Panc1 (cell line): ENCODE results near the gene GPSM1. TPM values are rescaled to one million over a fixed set of nuclear protein-coding genes. Genes with fewer than 3 reads are reported as not detected.

Source experiments
- ATAC-seq: fragments of 200-7000 bp; cut with Tn5 transposase; 2 replicates; pipeline ENCODE4 v1.9.1; 2020; ENCODE audit warnings: mild to moderate bottlenecking, moderate library complexity
- BruUV-seq: library from RNA; stranded (reverse); fragments of 400-500 nt; replicated peaks from 2 replicates; lab custom pipeline; 2021; lab: Mats Ljungman, UMichigan
- CTCF ChIA-PET: fragments of 300-600 bp; sonication (Branson Sonifier 250); formaldehyde crosslinking; loops from one replicate; lab custom pipeline; 2022; ENCODE audit warnings: antibody characterized with exemption; lab: Charles Lee
- POLR2A ChIA-PET: fragments of 300-600 bp; sonication (Branson Sonifier 250); formaldehyde crosslinking; loops from one replicate; lab custom pipeline; 2022; ENCODE audit warnings: antibody characterized with exemption; lab: Charles Lee
- DNase-seq: peaks from one replicate; pipeline ENCODE4 v3.0.0-alpha.2; 2010; ENCODE audit warnings: low read depth, low spot score
- H3K27ac ChIP-seq: 2 replicates; pipeline ENCODE4 v1.5.1; 2011; ENCODE audit warnings: mild to moderate bottlenecking, low read length, inconsistent platforms
- H3K27me3 ChIP-seq: fragments of 200-500 bp; sonication (Bioruptor generic); 2 replicates; pipeline ENCODE4 v1.6.0; 2014; ENCODE audit warnings: low read length, inconsistent platforms; ENCODE audit not compliant: control insufficient read depth, insufficient read depth
- H3K36me3 ChIP-seq: fragments of 200-500 bp; sonication (Bioruptor generic); 2 replicates; pipeline ENCODE4 v1.5.1; 2014; ENCODE audit warnings: inconsistent platforms, mild to moderate bottlenecking, low read length, moderate library complexity; ENCODE audit not compliant: control insufficient read depth, insufficient read depth
- H3K4me1 ChIP-seq: 2 replicates; pipeline ENCODE4 v1.5.1; 2011; ENCODE audit warnings: inconsistent platforms, mild to moderate bottlenecking, low read length, moderate library complexity; ENCODE audit not compliant: control insufficient read depth, insufficient read depth
- H3K4me3 ChIP-seq, 2 experiments: 2 replicates each; pipeline ENCODE4 v1.5.1; 2011 to 2012; ENCODE audit warnings: low read depth in 2 of 2, low read length in 2 of 2, mild to moderate bottlenecking in 2 of 2, inconsistent platforms in 1 of 2, moderate library complexity in 1 of 2
- H3K9me3 ChIP-seq: fragments of 200-500 bp; sonication (Bioruptor generic); 2 replicates; pipeline ENCODE4 v1.5.1; 2014; ENCODE audit warnings: low read depth, mild to moderate bottlenecking, inconsistent platforms, low read length, moderate library complexity; ENCODE audit not compliant: control insufficient read depth, insufficient read depth
- CTCF ChIP-seq: fragments of 450-650 bp; IDR thresholded peaks from 2 replicates; pipeline ENCODE4 v1.5.1; 2017; ENCODE audit warnings: mild to moderate bottlenecking
- POLR2AphosphoS5 ChIP-seq: IDR thresholded peaks from 2 replicates; pipeline ENCODE4 v1.6.1; 2012; ENCODE audit warnings: mild to moderate bottlenecking, low read depth, low read length, moderate library complexity
- REST ChIP-seq, 2 experiments: IDR thresholded peaks; 2 replicates each; pipeline ENCODE4 v1.6.1; 2011 to 2012; ENCODE audit warnings: low read depth in 2 of 2, control low read depth in 1 of 2, low read length in 1 of 2, mild to moderate bottlenecking in 1 of 2, moderate library complexity in 1 of 2; ENCODE audit not compliant: insufficient read depth in 1 of 2
- SIN3A ChIP-seq: IDR thresholded peaks from 2 replicates; pipeline ENCODE4 v1.6.1; 2012; ENCODE audit warnings: low read depth, mild to moderate bottlenecking, low read length, moderate library complexity, borderline replicate concordance; ENCODE audit not compliant: insufficient read depth
- TCF7L2 ChIP-seq: IDR thresholded peaks from 2 replicates; pipeline ENCODE4 v1.6.1; 2011; ENCODE audit warnings: mild to moderate bottlenecking, low read depth, low read length, inconsistent platforms
- in situ Hi-C: cut with HindIII; loops from 2 replicates; pipeline ENCODE4 v1.10.0; 2016; ENCODE audit warnings: low sequenced_read_pairs, low pct_unique_long_range_greater_than_20kb
- intact Hi-C: fragments of 100-400 bp; cut with micrococcal nuclease; formaldehyde crosslinking; loops from one replicate; pipeline ENCODE4 v1.10.0; 2022; ENCODE audit not compliant: unreplicated experiment
- total RNA-seq: library from RNA; stranded (reverse); gene quantifications from one replicate; pipeline ENCODE4 v1.2.1, GENCODE V29; 2021; ENCODE audit not compliant: unreplicated experiment

The GPSM1 gene
- total RNA-seq, 1 experiment from 2014 or later = 14.2 TPM

GRCh38 chr9:136368190-136368589 lies 40.9 kb downstream of the GPSM1 start:
- in situ Hi-C loops = no loop called here
- POLR2A ChIA-PET = no interaction called here

GRCh38 chr9:136370037-136370436 lies 42.7 kb downstream of the GPSM1 start:
- Histone ChIP-seq H3K4me3 (no peak overlapping the region), H3K4me1 (no peaks in the 10 kb centered on the region), H3K27ac (no peak overlapping the region), H3K27me3 (no peaks in the 10 kb centered on the region), H3K9me3 (no peaks in the 10 kb centered on the region), H3K36me3 (no peaks in the 10 kb centered on the region)
- ChIA-PET CTCF (no interaction called here), POLR2A (no interaction called here)
- intact Hi-C loops = no loop called here
- in situ Hi-C loops = no loop called here
- BruUV-seq = no TSS peak
- no peak for ATAC-seq
- no peak for TF ChIP-seq SIN3A
- no peak for TF ChIP-seq POLR2AphosphoS5
- no peak for TF ChIP-seq TCF7L2
- no peak for TF ChIP-seq REST (IDR thresholded peaks at IDR 0.05; ENCODE audit: insufficient read depth in 1 of 2, low read depth in 2 of 2, low read length in 1 of 2)
- TF ChIP-seq CTCF = no peak
- DNase-seq = no peak

More at GRCh38 chr9:136368190-136368589, 40.9 kb downstream of the GPSM1 start:
- ATAC-seq = no peak
- H3K9me3 ChIP-seq = no peaks in the 10 kb centered on the region
- intact Hi-C loops = no loop called here
- H3K4me3 ChIP-seq = no peak overlapping the region
- no peak for DNase-seq
- H3K36me3 ChIP-seq = no peaks in the 10 kb centered on the region; the same call in 1 of the 2 replicates
- H3K27ac ChIP-seq = no peak overlapping the region
- H3K27me3 ChIP-seq = no peaks in the 10 kb centered on the region
- CTCF ChIA-PET = no interaction called here
- peaks cover 5% of the 10 kb centered on the region; the same call in 1 of the 2 replicates for H3K4me1 ChIP-seq
- no TSS peak for BruUV-seq
- TF ChIP-seq CTCF (no peak), POLR2AphosphoS5 (no peak), REST (IDR thresholded peaks at IDR 0.05; ENCODE audit: insufficient read depth in 1 of 2, low read depth in 2 of 2, low read length in 1 of 2) (no peak), SIN3A (no peak), TCF7L2 (no peak)
